K562 (cell line): ENCODE measurements around the gene GAD1. TPM values are rescaled to one million over a fixed set of nuclear protein-coding genes. Genes with fewer than 3 reads are reported as not detected.
A peak's percentile ranks its signal among the peaks of the same experiment; 100 is the strongest.

Experiments used
- BCOR ChIP-seq: fragments of 450-650 bp; IDR thresholded peaks from 2 replicates; pipeline ENCODE4 v1.6.1; 2016
- BHLHE40 ChIP-seq: IDR thresholded peaks from 2 replicates; pipeline ENCODE4 v1.6.1; 2011; ENCODE audit warnings: low read length, improper control_type of control experiment
- CAMTA2 ChIP-seq: fragments of 250-450 bp; sonication (Bioruptor Pico); conservative IDR thresholded peaks from 2 replicates; pipeline ENCODE4 v1.5.1; 2022
- ESRRA ChIP-seq: fragments of 450-650 bp; IDR thresholded peaks from 2 replicates; pipeline ENCODE4 v1.6.1; 2014; ENCODE audit warnings: low read depth, mild to moderate bottlenecking, moderate library complexity, borderline replicate concordance
- GABPB1 ChIP-seq: sonication (generic); formaldehyde crosslinking; IDR thresholded peaks from 2 replicates; pipeline ENCODE4 v1.8.0; 2022; ENCODE audit warnings: mild to moderate bottlenecking, missing genetic modification reagents
- IRF2 ChIP-seq: sonication (generic); formaldehyde crosslinking; IDR thresholded peaks from 2 replicates; pipeline ENCODE4 v1.8.1; 2022; ENCODE audit warnings: mild to moderate bottlenecking, missing genetic modification reagents
- LCOR ChIP-seq: sonication (generic); formaldehyde crosslinking; IDR thresholded peaks from 2 replicates; pipeline ENCODE4 v1.8.0; 2022; ENCODE audit warnings: mild to moderate bottlenecking, missing genetic modification reagents
- PCBP1 ChIP-seq: fragments of 200-400 bp; formaldehyde crosslinking; IDR thresholded peaks from 2 replicates; pipeline ENCODE4 v1.6.1; 2018; ENCODE audit warnings: mild to moderate bottlenecking, low read depth, low read length; ENCODE audit not compliant: poor library complexity, severe bottlenecking
- POLR2AphosphoS5 ChIP-seq: IDR thresholded peaks from 2 replicates; pipeline ENCODE4 v1.6.1; 2011; ENCODE audit warnings: mild to moderate bottlenecking, low read depth, low read length, moderate library complexity; ENCODE audit not compliant: control insufficient read depth, insufficient read depth
- RBM15 ChIP-seq: fragments of 200-400 bp; formaldehyde crosslinking; IDR thresholded peaks from 2 replicates; pipeline ENCODE4 v1.6.1; 2018; ENCODE audit warnings: mild to moderate bottlenecking, low read length, moderate library complexity; ENCODE audit not compliant: insufficient read depth
- RFX7 ChIP-seq: fragments of 250-450 bp; sonication (Bioruptor Pico); IDR thresholded peaks from 2 replicates; pipeline ENCODE4 v1.5.1; 2021; ENCODE audit warnings: mild to moderate bottlenecking
- RUNX1 ChIP-seq: sonication (generic); IDR thresholded peaks from 2 replicates; pipeline ENCODE4 v1.6.1; 2016; ENCODE audit warnings: antibody characterized with exemption, low read depth
- SETDB1 ChIP-seq: IDR thresholded peaks from one replicate; pipeline ENCODE4 v1.6.1; 2012; ENCODE audit warnings: low read length, control low read depth, inconsistent platforms
- SOX6 ChIP-seq: fragments of 450-650 bp; IDR thresholded peaks from 2 replicates; pipeline ENCODE4 v1.6.1; 2014; ENCODE audit warnings: mild to moderate bottlenecking
- SRSF3 ChIP-seq: fragments of 200-400 bp; formaldehyde crosslinking; IDR thresholded peaks from 2 replicates; pipeline ENCODE4 v1.6.1; 2016; ENCODE audit warnings: mild to moderate bottlenecking, low read length, moderate library complexity; ENCODE audit not compliant: insufficient read depth
- THRAP3 ChIP-seq: fragments of 450-650 bp; IDR thresholded peaks from 2 replicates; pipeline ENCODE4 v1.6.1; 2016; ENCODE audit warnings: mild to moderate bottlenecking, inconsistent platforms, borderline replicate concordance
- XRCC3 ChIP-seq: fragments of 450-650 bp; IDR thresholded peaks from 2 replicates; pipeline ENCODE4 v1.6.1; 2017; ENCODE audit warnings: mild to moderate bottlenecking, moderate library complexity
- ZFX ChIP-seq: sonication (generic); formaldehyde crosslinking; IDR thresholded peaks from 2 replicates; pipeline ENCODE4 v1.8.0; 2022; ENCODE audit warnings: mild to moderate bottlenecking, missing genetic modification reagents, moderate library complexity
- ZNF584 ChIP-seq: fragments of 200-800 bp; sonication (Bioruptor generic); IDR thresholded peaks from 2 replicates; pipeline ENCODE4 v1.6.1; 2016; ENCODE audit warnings: low read depth, mild to moderate bottlenecking, missing genetic modification characterization, missing compliant biosample characterization
- ZNF75A ChIP-seq: fragments of 450-650 bp; formaldehyde crosslinking; IDR thresholded peaks from 2 replicates; pipeline ENCODE4 v1.4.0; 2020; ENCODE audit warnings: mild to moderate bottlenecking
- polyA plus RNA-seq, 8 experiments: library from polyadenylated mRNA; depleted of rRNA in 4 of 8; stranded (reverse) in 5 of 8; unstranded in 3 of 8; fragments of >200 nt; fragmentation: Nextera tagmentation in 2 of 8; fragmentation: Illumina TruSeq in 1 of 8; extraction: Ambion mirVana in 2 of 8; extraction: Trizol in 1 of 8; gene quantifications; 2 replicates each; pipeline versions ENCODE4 v1.2.1 to v1.2.3, GENCODE V29; 2011 to 2014; ENCODE audit warnings: inconsistent platforms in 1 of 8, missing spikeins in 1 of 8
- total RNA-seq, 7 experiments: library from RNA; depleted of rRNA in 6 of 7; stranded (reverse); fragments of >200 nt in 6 of 7; fragmentation: Illumina TruSeq in 2 of 7; extraction: Trizol in 2 of 7; gene quantifications; 2 replicates each; pipeline versions ENCODE4 v1.2.1 to v1.2.3, GENCODE V29; 2011 to 2021; ENCODE audit warnings: low replicate concordance in 1 of 7
- TF ChIP-seq, protein P1 (sequence below), 3 experiments: fragments of 200-800 bp in 1 of 3; sonication (Bioruptor generic) in 1 of 3; sonication (generic) in 1 of 3; formaldehyde crosslinking in 1 of 3; IDR thresholded peaks; 2 replicates each; pipeline versions ENCODE4 v1.6.1 to v1.8.0; 2016 to 2022; ENCODE audit warnings: mild to moderate bottlenecking in 2 of 3, missing compliant biosample characterization in 2 of 3, missing genetic modification characterization in 2 of 3, missing genetic modification reagents in 1 of 3
- TF ChIP-seq, protein P2 (sequence below): sonication (generic); formaldehyde crosslinking; IDR thresholded peaks from 2 replicates; pipeline ENCODE4 v1.8.1; 2022; ENCODE audit warnings: missing genetic modification reagents
- TF ChIP-seq, protein P3 (sequence below): sonication (generic); formaldehyde crosslinking; IDR thresholded peaks from 2 replicates; pipeline ENCODE4 v1.8.0; 2022; ENCODE audit warnings: missing genetic modification reagents, mild to moderate bottlenecking, borderline replicate concordance
- TF ChIP-seq, protein P4 (sequence below): fragments of 250-450 bp; sonication (Bioruptor Pico); IDR thresholded peaks from 2 replicates; pipeline ENCODE4 v1.5.0; 2021

Gene GAD1
- total and polyA plus RNA-seq, 9 of the 15 experiments (the other 6 are each of a cell fraction or from before 2014, with no cell fraction given): 2.7 to 29.1 (median 15.7) TPM

DNA sequence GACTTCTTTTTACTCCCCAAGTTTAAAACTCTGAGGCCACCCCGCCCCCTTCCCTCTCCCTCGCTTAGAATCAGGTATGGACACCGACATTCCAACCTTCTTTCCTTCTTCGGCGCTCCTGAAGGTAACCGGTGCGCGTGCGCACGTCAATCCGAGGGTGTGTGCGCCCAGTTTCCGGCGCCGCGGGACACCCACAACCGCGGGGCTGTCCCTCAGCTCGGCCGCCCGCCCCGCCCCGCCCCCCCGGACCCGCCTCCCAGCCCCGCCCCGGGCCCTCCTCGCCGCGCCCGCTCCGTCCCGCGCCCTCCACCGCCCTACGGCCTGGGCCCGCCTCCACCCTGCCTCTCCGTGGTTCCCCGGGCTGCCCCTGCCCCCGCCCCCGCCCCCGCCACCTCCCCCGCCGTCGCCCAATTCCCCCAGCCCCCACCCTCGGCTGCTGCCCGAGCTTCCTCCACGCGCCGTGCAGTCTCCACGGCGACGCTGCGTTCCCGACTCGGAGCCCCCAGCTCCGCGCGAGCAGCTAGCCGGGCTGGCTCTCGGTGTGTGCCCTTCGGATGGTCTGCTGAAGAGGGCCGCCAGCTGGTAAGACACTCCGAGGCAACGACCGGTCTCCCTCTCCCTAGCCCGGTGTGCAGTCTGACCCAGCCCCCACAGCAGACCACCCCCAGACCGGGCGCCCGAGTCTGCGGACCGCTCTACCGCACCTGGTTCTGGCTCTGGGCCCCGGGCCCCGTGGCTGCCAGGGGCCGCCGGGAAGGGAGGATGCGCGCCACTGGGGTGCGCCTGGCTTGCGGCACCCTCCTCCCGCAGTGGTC, 45.9 kb upstream of the GAD1 start (continued):
- TF ChIP-seq IRF2 (CRISPR knock-in tag) (no peak), ZNF75A (CRISPR knock-in tag) (no peak), RBM15 (no peak), BCOR (0 out of 2 replicates have a peak, but pooled peaks have one; percentile 62), ZNF584 (CRISPR knock-in tag) (no peak), SRSF3 (0 out of 2 replicates have a peak, but pooled peaks have one; percentile 33), ESRRA (peak; percentile 42; the same call in 1 of the 2 replicates), THRAP3 (no peak), CAMTA2 (no peak), XRCC3 (no peak), LCOR (CRISPR knock-in tag) (peak; percentile 84), GABPB1 (CRISPR knock-in tag) (peak; percentile 83), SETDB1 (no peak), SOX6 (no peak), ZFX (CRISPR knock-in tag) (peak; percentile 89), BHLHE40 (no peak; the same call in 1 of the 2 replicates), RFX7 (CRISPR knock-in tag) (no peak), PCBP1 (peak; percentile 89), POLR2AphosphoS5 (peak; percentile 54; the same call in 1 of the 2 replicates), RUNX1 (no peak)
- TF ChIP-seq, protein P1, sequence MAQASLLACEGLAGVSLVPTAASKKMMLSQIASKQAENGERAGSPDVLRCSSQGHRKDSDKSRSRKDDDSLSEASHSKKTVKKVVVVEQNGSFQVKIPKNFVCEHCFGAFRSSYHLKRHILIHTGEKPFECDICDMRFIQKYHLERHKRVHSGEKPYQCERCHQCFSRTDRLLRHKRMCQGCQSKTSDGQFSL (CRISPR knock-in tag; IDR thresholded peaks at IDR 0.05): peak; percentile 48; the same call in 1 of the 2 replicates
- TF ChIP-seq, protein P1 (tag; IDR thresholded peaks at IDR 0.05): no peak
- TF ChIP-seq, protein P2, sequence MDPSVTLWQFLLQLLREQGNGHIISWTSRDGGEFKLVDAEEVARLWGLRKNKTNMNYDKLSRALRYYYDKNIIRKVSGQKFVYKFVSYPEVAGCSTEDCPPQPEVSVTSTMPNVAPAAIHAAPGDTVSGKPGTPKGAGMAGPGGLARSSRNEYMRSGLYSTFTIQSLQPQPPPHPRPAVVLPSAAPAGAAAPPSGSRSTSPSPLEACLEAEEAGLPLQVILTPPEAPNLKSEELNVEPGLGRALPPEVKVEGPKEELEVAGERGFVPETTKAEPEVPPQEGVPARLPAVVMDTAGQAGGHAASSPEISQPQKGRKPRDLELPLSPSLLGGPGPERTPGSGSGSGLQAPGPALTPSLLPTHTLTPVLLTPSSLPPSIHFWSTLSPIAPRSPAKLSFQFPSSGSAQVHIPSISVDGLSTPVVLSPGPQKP: no peak
- TF ChIP-seq, protein P3, sequence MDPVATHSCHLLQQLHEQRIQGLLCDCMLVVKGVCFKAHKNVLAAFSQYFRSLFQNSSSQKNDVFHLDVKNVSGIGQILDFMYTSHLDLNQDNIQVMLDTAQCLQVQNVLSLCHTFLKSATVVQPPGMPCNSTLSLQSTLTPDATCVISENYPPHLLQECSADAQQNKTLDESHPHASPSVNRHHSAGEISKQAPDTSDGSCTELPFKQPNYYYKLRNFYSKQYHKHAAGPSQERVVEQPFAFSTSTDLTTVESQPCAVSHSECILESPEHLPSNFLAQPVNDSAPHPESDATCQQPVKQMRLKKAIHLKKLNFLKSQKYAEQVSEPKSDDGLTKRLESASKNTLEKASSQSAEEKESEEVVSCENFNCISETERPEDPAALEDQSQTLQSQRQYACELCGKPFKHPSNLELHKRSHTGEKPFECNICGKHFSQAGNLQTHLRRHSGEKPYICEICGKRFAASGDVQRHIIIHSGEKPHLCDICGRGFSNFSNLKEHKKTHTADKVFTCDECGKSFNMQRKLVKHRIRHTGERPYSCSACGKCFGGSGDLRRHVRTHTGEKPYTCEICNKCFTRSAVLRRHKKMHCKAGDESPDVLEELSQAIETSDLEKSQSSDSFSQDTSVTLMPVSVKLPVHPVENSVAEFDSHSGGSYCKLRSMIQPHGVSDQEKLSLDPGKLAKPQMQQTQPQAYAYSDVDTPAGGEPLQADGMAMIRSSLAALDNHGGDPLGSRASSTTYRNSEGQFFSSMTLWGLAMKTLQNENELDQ (CRISPR knock-in tag): no peak
- TF ChIP-seq, protein P4, sequence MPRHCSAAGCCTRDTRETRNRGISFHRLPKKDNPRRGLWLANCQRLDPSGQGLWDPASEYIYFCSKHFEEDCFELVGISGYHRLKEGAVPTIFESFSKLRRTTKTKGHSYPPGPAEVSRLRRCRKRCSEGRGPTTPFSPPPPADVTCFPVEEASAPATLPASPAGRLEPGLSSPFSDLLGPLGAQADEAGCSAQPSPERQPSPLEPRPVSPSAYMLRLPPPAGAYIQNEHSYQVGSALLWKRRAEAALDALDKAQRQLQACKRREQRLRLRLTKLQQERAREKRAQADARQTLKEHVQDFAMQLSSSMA (CRISPR knock-in tag): peak; percentile 21; the same call in 1 of the 2 replicates
